Measurements from ENCODE around the gene MICAL3.

DNA sequence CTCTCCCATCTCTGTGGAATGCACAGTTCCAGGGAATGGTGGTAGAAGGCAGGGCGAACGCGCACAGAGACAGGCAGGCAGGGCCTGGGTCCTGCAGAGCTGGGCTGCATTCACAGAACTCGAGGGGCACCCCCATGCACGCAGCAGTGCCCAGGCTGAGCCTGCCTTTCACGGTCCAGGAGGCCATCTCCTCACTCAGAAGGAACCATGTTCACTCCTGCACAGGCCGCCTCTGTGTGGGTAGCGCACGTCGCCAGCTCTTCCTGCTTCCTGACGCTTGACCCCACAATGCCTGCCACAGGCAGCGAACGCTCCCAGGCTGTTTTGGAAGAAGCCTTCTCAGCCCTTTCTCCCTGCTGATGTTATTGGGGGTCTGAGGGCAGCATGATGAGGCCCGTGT lies 151.2 kb downstream of the MICAL3 start:
- TF ChIP-seq, protein P1, sequence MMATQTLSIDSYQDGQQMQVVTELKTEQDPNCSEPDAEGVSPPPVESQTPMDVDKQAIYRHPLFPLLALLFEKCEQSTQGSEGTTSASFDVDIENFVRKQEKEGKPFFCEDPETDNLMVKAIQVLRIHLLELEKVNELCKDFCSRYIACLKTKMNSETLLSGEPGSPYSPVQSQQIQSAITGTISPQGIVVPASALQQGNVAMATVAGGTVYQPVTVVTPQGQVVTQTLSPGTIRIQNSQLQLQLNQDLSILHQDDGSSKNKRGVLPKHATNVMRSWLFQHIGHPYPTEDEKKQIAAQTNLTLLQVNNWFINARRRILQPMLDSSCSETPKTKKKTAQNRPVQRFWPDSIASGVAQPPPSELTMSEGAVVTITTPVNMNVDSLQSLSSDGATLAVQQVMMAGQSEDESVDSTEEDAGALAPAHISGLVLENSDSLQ (IDR thresholded peaks at IDR 0.05), result no peak
- TF ChIP-seq FOXM1 (IDR thresholded peaks at IDR 0.05; ENCODE audit: borderline replicate concordance) (no peak), HDGF (IDR thresholded peaks at IDR 0.05; ENCODE audit: borderline replicate concordance) (no peak), FOXK2 (IDR thresholded peaks at IDR 0.05) (no peak), TARDBP (IDR thresholded peaks at IDR 0.05) (no peak), ELF4 (IDR thresholded peaks at IDR 0.05) (no peak), SP1 (IDR thresholded peaks at IDR 0.05) (no peak), NFRKB (IDR thresholded peaks at IDR 0.05) (no peak), ZNF384 (IDR thresholded peaks at IDR 0.05) (no peak), FOXA1 (IDR thresholded peaks at IDR 0.05) (no peak), BHLHE40 (IDR thresholded peaks at IDR 0.05; ENCODE audit: borderline replicate concordance) (no peak), LEF1 (IDR thresholded peaks at IDR 0.05; ENCODE audit: borderline replicate concordance) (no peak), SUZ12 (IDR thresholded peaks at IDR 0.05) (no peak)
